GM12878 (cell line): ENCODE data around the gene AP1S1. TPM values are rescaled to one million over a fixed set of nuclear protein-coding genes. Genes with fewer than 3 reads are reported as not detected.

Source experiments
- ATAC-seq: fragments of 200-7000 bp; cut with Tn5 transposase; 3 replicates; pipeline ENCODE4 v1.9.1; 2020; ENCODE audit warnings: mild to moderate bottlenecking, moderate library complexity
- BruUV-seq: library from RNA; stranded (reverse); fragments of 400-500 nt; replicated peaks from 2 replicates; lab custom pipeline; 2021; lab: Mats Ljungman, UMichigan
- CTCF ChIA-PET: fragments of 300-600 bp; sonication (Branson Sonifier 250); formaldehyde crosslinking; extraction: SDS; loops from one replicate; lab custom pipeline; 2021; ENCODE audit warnings: inconsistent platforms; lab: Yijun Ruan, JAX
- POLR2A ChIA-PET: fragments of 350-600 bp; formaldehyde crosslinking; extraction: SDS; loops from one replicate; lab custom pipeline; 2021; ENCODE audit warnings: inconsistent platforms; lab: Charles Lee
- RAD21 ChIA-PET: fragments of 300-600 bp; sonication (Branson Sonifier 250); formaldehyde crosslinking; loops from one replicate; lab custom pipeline; 2023; ENCODE audit warnings: antibody characterized with exemption; ENCODE audit not compliant: unreplicated experiment; lab: Charles Lee
- SMC1A ChIA-PET: fragments of 300-600 bp; sonication (Branson Sonifier 250); formaldehyde crosslinking; loops from one replicate; lab custom pipeline; 2023; ENCODE audit not compliant: unreplicated experiment, uncharacterized antibody; lab: Charles Lee
- DNase-seq: peaks from one replicate; pipeline ENCODE4 v3.0.0-alpha.2; 2011; ENCODE audit warnings: low read depth, low spot score
- FAIRE-seq: peaks from 3 replicates; lab custom pipeline; 2011; peaks lifted over from hg19 to GRCh38; lab: Jason Lieb, UNC
- H2AFZ ChIP-seq: 2 replicates; pipeline ENCODE4 v1.6.0; 2011; ENCODE audit warnings: low read depth, low read length, control low read depth; ENCODE audit not compliant: control insufficient read depth
- H3K27ac ChIP-seq: 2 replicates; pipeline ENCODE4 v1.5.1; 2011; ENCODE audit warnings: control low read depth; ENCODE audit not compliant: control insufficient read depth, insufficient read depth
- H3K27me3 ChIP-seq, 2 experiments: replicated peaks in 1 of 2; 2 replicates each; pipeline versions ENCODE4 v1.6.0 to v1.6.1; 2011; ENCODE audit warnings: low read length in 1 of 2; ENCODE audit not compliant: control insufficient read depth in 2 of 2, insufficient read depth in 2 of 2
- H3K36me3 ChIP-seq, 2 experiments: 2 replicates each; pipeline ENCODE4 v1.5.1; 2011; ENCODE audit warnings: low read length in 1 of 2; ENCODE audit not compliant: control insufficient read depth in 2 of 2, insufficient read depth in 2 of 2
- H3K4me1 ChIP-seq: 2 replicates; pipeline ENCODE4 v1.6.1; 2011; ENCODE audit warnings: mild to moderate bottlenecking, low read length, moderate library complexity, mixed read lengths; ENCODE audit not compliant: control insufficient read depth, insufficient read depth
- H3K4me2 ChIP-seq: 2 replicates; pipeline ENCODE4 v1.6.0; 2011; ENCODE audit warnings: control low read depth; ENCODE audit not compliant: control insufficient read depth, insufficient read depth
- H3K4me3 ChIP-seq: fragments of 200-600 bp; sonication (generic); 2 replicates; pipeline ENCODE4 v1.5.1; 2016
- H3K79me2 ChIP-seq: 2 replicates; pipeline ENCODE4 v1.6.0; 2011; ENCODE audit warnings: low read length; ENCODE audit not compliant: control insufficient read depth, insufficient read depth
- H3K9ac ChIP-seq: 2 replicates; pipeline ENCODE4 v1.8.0; 2011; ENCODE audit warnings: low read length, control low read depth, mixed read lengths; ENCODE audit not compliant: control insufficient read depth, insufficient read depth
- H3K9me3 ChIP-seq: replicated peaks from 3 replicates; pipeline ENCODE4 v1.5.1; 2011; ENCODE audit warnings: mild to moderate bottlenecking, low read length; ENCODE audit not compliant: control insufficient read depth, insufficient read depth
- H4K20me1 ChIP-seq: 2 replicates; pipeline ENCODE4 v1.6.0; 2011; ENCODE audit not compliant: control insufficient read depth, insufficient read depth
- ESRRA ChIP-seq: IDR thresholded peaks from 2 replicates; pipeline ENCODE4 v1.6.1; 2012; ENCODE audit warnings: mild to moderate bottlenecking, low read length, improper control_type of control experiment
- FOXK2 ChIP-seq: fragments of 450-650 bp; IDR thresholded peaks from 2 replicates; pipeline ENCODE4 v1.6.1; 2017; ENCODE audit warnings: mild to moderate bottlenecking, moderate library complexity
- IKZF1 ChIP-seq: fragments of 450-650 bp; conservative IDR thresholded peaks from 2 replicates; pipeline ENCODE4 v1.6.1; 2017; ENCODE audit warnings: antibody characterized with exemption, mild to moderate bottlenecking
- NBN ChIP-seq: fragments of 450-650 bp; IDR thresholded peaks from 2 replicates; pipeline ENCODE4 v1.6.1; 2016
- RUNX3 ChIP-seq: IDR thresholded peaks from 2 replicates; pipeline ENCODE4 v1.6.1; 2012; ENCODE audit warnings: low read length, inconsistent platforms
- ZSCAN29 ChIP-seq: fragments of 450-650 bp; IDR thresholded peaks from 2 replicates; pipeline ENCODE4 v1.6.1; 2017; ENCODE audit warnings: mild to moderate bottlenecking, moderate library complexity
- WGBS: methylation state at CpG from one replicate; pipeline ENCODE4 v1.1.6; 2016; ENCODE audit warnings: low lambda C conversion rate; ENCODE audit not compliant: insufficient replicate concordance, insufficient coverage; ENCODE audit errors: missing lambda C conversion rate; 5-methylcytosine and 5-hydroxymethylcytosine counted together
- in situ Hi-C: fragments of 300-500 bp; cut with MboI; formaldehyde crosslinking; loops from 9 replicates; pipeline ENCODE4 v1.14.3; 2018; ENCODE audit warnings: mixed read lengths
- intact Hi-C: fragments of 100-400 bp; cut with micrococcal nuclease; formaldehyde crosslinking; loops from one replicate; pipeline ENCODE4 v1.14.2; 2022; ENCODE audit not compliant: unreplicated experiment
- polyA plus RNA-seq, 11 experiments: library from polyadenylated mRNA; depleted of rRNA in 4 of 11; unstranded in 6 of 11; stranded (reverse) in 5 of 11; fragments of >200 nt; fragmentation: Nextera tagmentation in 4 of 11; fragmentation: Illumina TruSeq in 1 of 11; extraction: Ambion mirVana in 4 of 11; extraction: Trizol in 1 of 11; gene quantifications; 1 replicate in 1 of 11; 2 replicates in 10 of 11; pipeline versions ENCODE4 v1.2.1 to v1.2.3, GENCODE V29; 2011 to 2016; ENCODE audit warnings: inconsistent platforms in 2 of 11, missing spikeins in 2 of 11, low read depth in 1 of 11
- total RNA-seq, 4 experiments: library from RNA; depleted of rRNA in 3 of 4; stranded (reverse); fragments of >200 nt in 3 of 4; fragmentation: Illumina TruSeq in 1 of 4; extraction: Trizol in 1 of 4; gene quantifications; 2 replicates each; pipeline versions ENCODE4 v1.2.1 to v1.2.3, GENCODE V29; 2013 to 2021
- TF ChIP-seq, protein P1 (sequence below): IDR thresholded peaks from 2 replicates; pipeline ENCODE4 v1.6.1; 2012; ENCODE audit warnings: low read length, inconsistent platforms
- TF ChIP-seq, protein P2 (sequence below): fragments of 450-650 bp; conservative IDR thresholded peaks from 2 replicates; pipeline ENCODE4 v1.6.1; 2017; ENCODE audit warnings: mild to moderate bottlenecking, moderate library complexity

Gene AP1S1
- total and polyA plus RNA-seq, 10 of the 15 experiments (the other 5 are each of a cell fraction or from before 2014, with no cell fraction given), result 2.5 to 121 (median 54.9) TPM

DNA sequence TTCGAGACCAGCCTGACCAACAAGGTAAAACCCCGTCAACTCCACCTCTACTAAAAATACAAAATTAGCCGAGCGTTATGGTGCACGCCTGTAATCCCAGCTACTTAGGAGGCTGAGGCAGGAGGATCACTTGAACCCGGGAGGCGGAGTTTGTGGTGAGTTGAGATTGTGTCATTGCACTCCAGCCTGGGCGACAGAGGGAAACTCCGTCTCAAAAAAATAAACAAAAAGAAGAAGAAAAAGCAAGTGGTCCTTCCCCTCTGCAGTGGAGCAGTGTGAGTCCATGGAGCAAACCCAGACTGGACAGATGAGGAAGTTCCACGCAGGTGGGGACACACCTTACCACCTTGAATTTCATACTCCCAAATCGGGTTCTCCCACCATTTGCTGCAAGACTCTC, 40.4 kb upstream of the AP1S1 start:
- FAIRE-seq (no peak), ATAC-seq (no peak), DNase-seq (no peak)
- CTCF ChIA-PET, result interaction anchor here (0.8 to 1.5 kb wide), 4 partner anchors 9 to 30 kb away, joined by 3 to 5 read pairs (median 4); no protein-coding TSS in a partner anchor
- in situ Hi-C loops, result no loop called here
- H3K27ac ChIP-seq, result no peak overlapping the region
- no peaks in the 10 kb centered on the region for H3K27me3 ChIP-seq
- RAD21 ChIA-PET, result interaction anchor here (0.7 kb wide), 1 partner anchor 9 kb away, joined by 3 read pairs; no protein-coding TSS in a partner anchor
- SMC1A ChIA-PET, result interaction anchor here (0.8 kb wide), 1 partner anchor 18 kb away, joined by 4 read pairs; no protein-coding TSS in a partner anchor
- no peaks in the 10 kb centered on the region for H3K36me3 ChIP-seq
- no peak overlapping the region for H3K4me3 ChIP-seq
- H4K20me1 ChIP-seq, result no peaks in the 10 kb centered on the region
- H3K9me3 ChIP-seq, result no peaks in the 10 kb centered on the region
- H3K79me2 ChIP-seq, result no peaks in the 10 kb centered on the region
- H3K9ac ChIP-seq, result no peak overlapping the region
- no peak overlapping the region for H3K4me2 ChIP-seq
- no TSS peak for BruUV-seq
- WGBS, result 43% methylated on average over 11 of the region's 11 CpGs
- peaks cover 5% of the 10 kb centered on the region for H3K4me1 ChIP-seq
- TF ChIP-seq NBN (no peak), IKZF1 (no peak)
- intact Hi-C loops, result no loop called here
- POLR2A ChIA-PET, result interaction anchor here (0.7 to 0.8 kb wide), 2 partner anchors 9 to 30 kb away, joined by 3 to 4 read pairs; no protein-coding TSS in a partner anchor
- H2AFZ ChIP-seq, result no peak overlapping the region

DNA sequence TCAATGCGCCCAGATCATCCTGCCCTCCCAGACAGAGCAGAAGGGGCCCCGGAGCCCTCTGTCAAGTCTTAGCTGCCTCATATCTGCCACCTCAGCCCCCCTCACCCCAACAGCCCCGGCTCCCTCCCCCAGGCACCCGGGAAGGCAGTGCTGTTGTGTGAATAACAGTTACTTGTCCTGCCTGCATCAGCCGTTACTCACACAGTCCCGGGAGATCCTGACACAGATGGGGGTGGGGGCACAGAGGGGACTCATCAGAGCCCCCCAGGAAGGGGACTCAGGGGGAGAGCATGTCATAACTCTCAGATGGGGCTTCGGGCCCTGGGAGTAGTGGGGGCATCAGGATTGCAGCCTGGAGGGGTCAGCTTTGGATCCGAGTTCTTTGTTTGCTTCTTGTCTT, 39.8 kb upstream of the AP1S1 start:
- SMC1A ChIA-PET, result no interaction called here
- WGBS, result 13% methylated on average over 6 of the region's 8 CpGs
- no peaks in the 10 kb centered on the region for H3K9me3 ChIP-seq
- no peak overlapping the region for H3K27ac ChIP-seq
- POLR2A ChIA-PET, result interaction anchor here (0.8 kb wide), 1 partner anchor 8 kb away, joined by 3 read pairs; no protein-coding TSS in a partner anchor
- H3K4me3 ChIP-seq, result no peak overlapping the region
- CTCF ChIA-PET, result interaction anchor here (1.3 to 1.5 kb wide), 2 partner anchors 22 to 24 kb away, joined by 3 to 5 read pairs; no protein-coding TSS in a partner anchor
- ATAC-seq (no peak; the same call in 2 of the 3 replicates), DNase-seq (no peak), FAIRE-seq (no peak)
- no peaks in the 10 kb centered on the region for H3K36me3 ChIP-seq
- in situ Hi-C loops (no loop called here), intact Hi-C loops (no loop called here)
- no peaks in the 10 kb centered on the region for H3K27me3 ChIP-seq
- no peaks in the 10 kb centered on the region for H3K4me1 ChIP-seq
- no peaks in the 10 kb centered on the region for H4K20me1 ChIP-seq
- H3K9ac ChIP-seq, result no peak overlapping the region
- no TSS peak for BruUV-seq
- no peak overlapping the region for H3K4me2 ChIP-seq
- H3K79me2 ChIP-seq, result no peaks in the 10 kb centered on the region
- RAD21 ChIA-PET, result no interaction called here
- TF ChIP-seq, protein P1, sequence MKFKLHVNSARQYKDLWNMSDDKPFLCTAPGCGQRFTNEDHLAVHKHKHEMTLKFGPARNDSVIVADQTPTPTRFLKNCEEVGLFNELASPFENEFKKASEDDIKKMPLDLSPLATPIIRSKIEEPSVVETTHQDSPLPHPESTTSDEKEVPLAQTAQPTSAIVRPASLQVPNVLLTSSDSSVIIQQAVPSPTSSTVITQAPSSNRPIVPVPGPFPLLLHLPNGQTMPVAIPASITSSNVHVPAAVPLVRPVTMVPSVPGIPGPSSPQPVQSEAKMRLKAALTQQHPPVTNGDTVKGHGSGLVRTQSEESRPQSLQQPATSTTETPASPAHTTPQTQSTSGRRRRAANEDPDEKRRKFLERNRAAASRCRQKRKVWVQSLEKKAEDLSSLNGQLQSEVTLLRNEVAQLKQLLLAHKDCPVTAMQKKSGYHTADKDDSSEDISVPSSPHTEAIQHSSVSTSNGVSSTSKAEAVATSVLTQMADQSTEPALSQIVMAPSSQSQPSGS, result no peak
- TF ChIP-seq ESRRA (no peak), FOXK2 (no peak), ZSCAN29 (no peak), RUNX3 (no peak)
- TF ChIP-seq, protein P2, sequence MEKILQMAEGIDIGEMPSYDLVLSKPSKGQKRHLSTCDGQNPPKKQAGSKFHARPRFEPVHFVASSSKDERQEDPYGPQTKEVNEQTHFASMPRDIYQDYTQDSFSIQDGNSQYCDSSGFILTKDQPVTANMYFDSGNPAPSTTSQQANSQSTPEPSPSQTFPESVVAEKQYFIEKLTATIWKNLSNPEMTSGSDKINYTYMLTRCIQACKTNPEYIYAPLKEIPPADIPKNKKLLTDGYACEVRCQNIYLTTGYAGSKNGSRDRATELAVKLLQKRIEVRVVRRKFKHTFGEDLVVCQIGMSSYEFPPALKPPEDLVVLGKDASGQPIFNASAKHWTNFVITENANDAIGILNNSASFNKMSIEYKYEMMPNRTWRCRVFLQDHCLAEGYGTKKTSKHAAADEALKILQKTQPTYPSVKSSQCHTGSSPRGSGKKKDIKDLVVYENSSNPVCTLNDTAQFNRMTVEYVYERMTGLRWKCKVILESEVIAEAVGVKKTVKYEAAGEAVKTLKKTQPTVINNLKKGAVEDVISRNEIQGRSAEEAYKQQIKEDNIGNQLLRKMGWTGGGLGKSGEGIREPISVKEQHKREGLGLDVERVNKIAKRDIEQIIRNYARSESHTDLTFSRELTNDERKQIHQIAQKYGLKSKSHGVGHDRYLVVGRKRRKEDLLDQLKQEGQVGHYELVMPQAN, result no peak
- H2AFZ ChIP-seq, result no peak overlapping the region
